H1 (cell line): ENCODE data around the gene RNU7-1. TPM values are rescaled to one million over a fixed set of nuclear protein-coding genes. Genes with fewer than 3 reads are reported as not detected.

ENCODE experiments used
- E2F6 ChIP-seq: IDR thresholded peaks from 2 replicates; pipeline ENCODE4 v1.6.1; 2012; ENCODE audit warnings: inconsistent platforms
- HDAC2 ChIP-seq, 2 experiments: fragments of 300-600 bp in 1 of 2; sonication (generic) in 1 of 2; IDR thresholded peaks; 2 replicates each; pipeline ENCODE4 v1.6.1; 2011 to 2012; ENCODE audit warnings: low read depth in 2 of 2, low read length in 2 of 2, mild to moderate bottlenecking in 2 of 2, moderate library complexity in 2 of 2, borderline replicate concordance in 1 of 2, inconsistent platforms in 1 of 2
- MAX ChIP-seq: IDR thresholded peaks from 2 replicates; pipeline ENCODE4 v1.6.1; 2012; ENCODE audit warnings: inconsistent platforms
- POLR2A ChIP-seq, 2 experiments: IDR thresholded peaks; 1 replicate in 1 of 2; 2 replicates in 1 of 2; pipeline ENCODE4 v1.6.1; 2011; ENCODE audit warnings: low read depth in 2 of 2, low read length in 2 of 2, mild to moderate bottlenecking in 2 of 2; ENCODE audit errors: control extremely low read depth in 1 of 2
- RAD21 ChIP-seq, 2 experiments: IDR thresholded peaks in 1 of 2; conservative IDR thresholded peaks in 1 of 2; 2 replicates each; pipeline ENCODE4 v1.6.1; 2011; ENCODE audit warnings: low read depth in 2 of 2, low read length in 2 of 2, improper control_type of control experiment in 1 of 2, inconsistent platforms in 1 of 2, mild to moderate bottlenecking in 1 of 2, moderate library complexity in 1 of 2
- SUZ12 ChIP-seq: fragments of 200-600 bp; sonication (generic); IDR thresholded peaks from 2 replicates; pipeline ENCODE4 v1.6.1; 2012; ENCODE audit warnings: mild to moderate bottlenecking, inconsistent platforms, low read length, moderate library complexity, mixed read lengths
- TAF7 ChIP-seq: optimal IDR thresholded peaks from 2 replicates; pipeline ENCODE3; 2011; ENCODE audit warnings: low read depth, mild to moderate bottlenecking, inconsistent platforms, low read length, moderate library complexity, borderline replicate concordance
- polyA plus RNA-seq, 7 experiments: library from polyadenylated mRNA; depleted of rRNA in 3 of 7; stranded (reverse) in 5 of 7; unstranded in 2 of 7; fragments of >200 nt in 5 of 7; fragments of 200-250 nt in 2 of 7; gene quantifications; 1 replicate in 5 of 7; 2 replicates in 1 of 7; 4 replicates in 1 of 7; pipeline versions ENCODE4 v1.2.1 to v1.2.3, GENCODE V29; 2011 to 2013; ENCODE audit warnings: missing spikeins in 2 of 7, mixed read lengths in 2 of 7
- total RNA-seq: library from RNA; stranded (reverse); fragmentation: NEBNext Ultra II Directional; extraction: Animal tissue kit (Norgen Biotek cat#: 25700); gene quantifications from 2 replicates; pipeline ENCODE4 v1.2.1, GENCODE V29; 2021

The RNU7-1 gene
- total and polyA plus RNA-seq, 2 of the 8 experiments (the other 6 are each of a cell fraction or from before 2014, with no cell fraction given), result not detected

- no peak for TF ChIP-seq MAX
- no peak for TF ChIP-seq TAF7
- no peak for TF ChIP-seq E2F6
- no peak for TF ChIP-seq POLR2A (IDR thresholded peaks at IDR 0.05; ENCODE audit: control extremely low read depth in 1 of 2, low read depth in 2 of 2, low read length in 2 of 2)
- no peak for TF ChIP-seq SUZ12
- no peak for TF ChIP-seq HDAC2 (IDR thresholded peaks at IDR 0.05; ENCODE audit: borderline replicate concordance in 1 of 2, low read depth in 2 of 2, low read length in 2 of 2)
- no peak for TF ChIP-seq RAD21 (IDR thresholded peaks at IDR 0.05 in 1 of 2, conservative IDR thresholded peaks at IDR 0.05 in 1 of 2; ENCODE audit: low read depth in 2 of 2, low read length in 2 of 2)
- TF ChIP-seq, all 59 proteins: peak for 0
These were observed 10.9 kb downstream of the RNU7-1 start (continued) for GRCh38 chr12:6954316-6955107.
